B cell (primary cell): ENCODE results near the gene SSU72.

Source experiments
- EZH2 ChIP-seq: IDR thresholded peaks from 2 replicates; pipeline ENCODE4 v1.6.1; 2012; ENCODE audit warnings: borderline replicate concordance, low read depth, mild to moderate bottlenecking, moderate library complexity, low read length; ENCODE audit not compliant: insufficient read depth, poor library complexity, severe bottlenecking
- TF ChIP-seq, protein P1 (sequence below): fragments of 200-600 bp; IDR thresholded peaks from one replicate; pipeline ENCODE4 v1.8.0; 2022; ENCODE audit warnings: antibody characterized with exemption, mild to moderate bottlenecking

DNA sequence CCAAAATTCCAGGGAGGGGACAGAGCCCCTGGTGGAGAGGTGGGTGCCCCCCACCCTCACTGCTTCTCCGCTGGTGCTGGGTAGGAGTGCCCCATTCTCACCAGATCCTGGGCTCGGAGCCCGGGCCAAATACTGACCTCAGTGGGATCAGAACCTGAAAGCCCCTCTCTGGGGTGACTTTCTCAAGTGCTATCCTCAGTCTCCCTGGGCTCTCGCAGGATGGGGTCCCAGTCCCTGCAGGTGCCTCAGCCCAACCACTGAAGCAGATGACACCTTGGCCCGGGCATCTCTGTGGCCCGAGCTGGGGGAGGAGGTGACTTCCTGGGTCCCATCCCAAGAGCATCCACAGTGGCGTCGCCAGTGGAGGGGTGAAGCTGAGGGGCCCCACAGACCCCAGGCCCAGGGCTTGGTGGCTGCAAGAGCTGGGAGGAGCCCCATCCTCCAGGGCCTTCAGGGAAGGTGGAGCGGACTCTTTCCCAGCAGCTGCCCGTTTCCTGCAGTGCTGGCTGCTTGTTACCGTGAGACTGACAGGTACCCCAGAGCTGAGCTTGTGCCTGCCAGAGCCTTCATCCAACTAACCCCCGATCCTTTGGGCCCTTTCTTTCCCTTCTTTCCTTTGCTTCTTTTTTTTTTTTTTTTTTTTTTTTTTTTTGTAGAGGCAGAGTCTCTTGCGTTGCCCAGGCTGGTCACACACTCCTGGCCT lies 29.2 kb upstream of the SSU72 start:
- TF ChIP-seq, protein P1, sequence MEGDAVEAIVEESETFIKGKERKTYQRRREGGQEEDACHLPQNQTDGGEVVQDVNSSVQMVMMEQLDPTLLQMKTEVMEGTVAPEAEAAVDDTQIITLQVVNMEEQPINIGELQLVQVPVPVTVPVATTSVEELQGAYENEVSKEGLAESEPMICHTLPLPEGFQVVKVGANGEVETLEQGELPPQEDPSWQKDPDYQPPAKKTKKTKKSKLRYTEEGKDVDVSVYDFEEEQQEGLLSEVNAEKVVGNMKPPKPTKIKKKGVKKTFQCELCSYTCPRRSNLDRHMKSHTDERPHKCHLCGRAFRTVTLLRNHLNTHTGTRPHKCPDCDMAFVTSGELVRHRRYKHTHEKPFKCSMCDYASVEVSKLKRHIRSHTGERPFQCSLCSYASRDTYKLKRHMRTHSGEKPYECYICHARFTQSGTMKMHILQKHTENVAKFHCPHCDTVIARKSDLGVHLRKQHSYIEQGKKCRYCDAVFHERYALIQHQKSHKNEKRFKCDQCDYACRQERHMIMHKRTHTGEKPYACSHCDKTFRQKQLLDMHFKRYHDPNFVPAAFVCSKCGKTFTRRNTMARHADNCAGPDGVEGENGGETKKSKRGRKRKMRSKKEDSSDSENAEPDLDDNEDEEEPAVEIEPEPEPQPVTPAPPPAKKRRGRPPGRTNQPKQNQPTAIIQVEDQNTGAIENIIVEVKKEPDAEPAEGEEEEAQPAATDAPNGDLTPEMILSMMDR = no peak
- no peak for TF ChIP-seq EZH2
